Gastrocnemius medialis (tissue), 4 donors: ENCODE data around the gene CHRNE. TPM values are rescaled to one million over a fixed set of nuclear protein-coding genes. Genes with fewer than 3 reads are reported as not detected.
"Not testable (repeated sequence)": the region's sequence is repeated elsewhere in the genome, so short reads cannot be mapped to it uniquely, and the experiment has no call there.

ENCODE experiments used
- ATAC-seq, 2 donors: fragments of 150-250 bp; one replicate each; pipeline ENCODE4 v1.9.1; 2016
- DNase-seq, 2 donors: peaks; one replicate each; pipeline ENCODE4 v3.0.0-alpha.2; 2019
- H3K27ac ChIP-seq, 4 donors: fragments of 200-600 bp; sonication (generic); 1 replicate in 1 of 4; 2 replicates in 3 of 4; pipeline ENCODE4 v1.5.1; 2016 to 2018; ENCODE audit warnings: mild to moderate bottlenecking in 2 of 4, moderate library complexity in 1 of 4
- H3K27me3 ChIP-seq, 3 donors: fragments of 200-600 bp; sonication (generic) in 2 of 3; 1 replicate in 1 of 3; 2 replicates in 2 of 3; pipeline versions ENCODE4 v1.5.1 to v1.6.0; 2016 to 2019; ENCODE audit warnings: mild to moderate bottlenecking in 1 of 3, moderate library complexity in 1 of 3
- H3K36me3 ChIP-seq, 2 donors: fragments of 200-600 bp; sonication (generic) in 1 of 2; one replicate each; pipeline ENCODE4 v1.5.1; 2017 to 2018
- H3K4me1 ChIP-seq, 2 donors: fragments of 200-600 bp; sonication (generic) in 1 of 2; one replicate each; pipeline ENCODE4 v1.5.1; 2016 to 2017; ENCODE audit warnings: mild to moderate bottlenecking in 2 of 2
- H3K4me3 ChIP-seq, 4 donors: fragments of 200-600 bp; sonication (generic) in 3 of 4; 1 replicate in 1 of 4; 2 replicates in 3 of 4; pipeline ENCODE4 v1.5.1; 2016 to 2019; ENCODE audit warnings: mild to moderate bottlenecking in 2 of 4
- H3K9me3 ChIP-seq, 3 donors: fragments of 200-600 bp; sonication (generic) in 2 of 3; 1 replicate in 1 of 3; 2 replicates in 2 of 3; pipeline ENCODE4 v1.5.1; 2016 to 2019
- POLR2A ChIP-seq, 2 donors: fragments of 450-650 bp; IDR thresholded peaks; one replicate each; pipeline ENCODE4 v1.6.1; 2017; ENCODE audit warnings: antibody characterized with exemption in 2 of 2, mild to moderate bottlenecking in 2 of 2, moderate library complexity in 2 of 2
- in situ Hi-C, 4 donors: fragments of 200-750 bp; cut with MboI; loops; one replicate each; pipeline versions ENCODE4 v1.15.0 to v1.8.0; 2017; ENCODE audit warnings: low sequenced_read_pairs in 4 of 4
- intact Hi-C: fragments of 100-400 bp; cut with DNase I; formaldehyde crosslinking; loops from one replicate; pipeline ENCODE4 v1.15.1; 2023; ENCODE audit warnings: low total_unique reads
- total RNA-seq, 4 donors: library from RNA; depleted of rRNA; stranded (reverse); fragments of >200 nt; gene quantifications; one replicate each; pipeline versions ENCODE4 v1.1.0 to v1.2.3, GENCODE V29; 2016
- TF ChIP-seq, protein P1 (sequence below), 5 experiments: fragments of 450-650 bp in 3 of 5; fragments of 200-600 bp in 2 of 5; sonication (generic) in 2 of 5; IDR thresholded peaks in 4 of 5; conservative IDR thresholded peaks in 1 of 5; 1 replicate in 4 of 5; 2 replicates in 1 of 5; pipeline ENCODE4 v1.5.1; 2016 to 2019; ENCODE audit warnings: antibody characterized with exemption in 5 of 5, mild to moderate bottlenecking in 3 of 5, moderate library complexity in 3 of 5

Gene CHRNE
- total RNA-seq, 4 donors from 2014 or later = 0.33 to 1.9 (median 0.52) TPM; not detected in 1

DNA sequence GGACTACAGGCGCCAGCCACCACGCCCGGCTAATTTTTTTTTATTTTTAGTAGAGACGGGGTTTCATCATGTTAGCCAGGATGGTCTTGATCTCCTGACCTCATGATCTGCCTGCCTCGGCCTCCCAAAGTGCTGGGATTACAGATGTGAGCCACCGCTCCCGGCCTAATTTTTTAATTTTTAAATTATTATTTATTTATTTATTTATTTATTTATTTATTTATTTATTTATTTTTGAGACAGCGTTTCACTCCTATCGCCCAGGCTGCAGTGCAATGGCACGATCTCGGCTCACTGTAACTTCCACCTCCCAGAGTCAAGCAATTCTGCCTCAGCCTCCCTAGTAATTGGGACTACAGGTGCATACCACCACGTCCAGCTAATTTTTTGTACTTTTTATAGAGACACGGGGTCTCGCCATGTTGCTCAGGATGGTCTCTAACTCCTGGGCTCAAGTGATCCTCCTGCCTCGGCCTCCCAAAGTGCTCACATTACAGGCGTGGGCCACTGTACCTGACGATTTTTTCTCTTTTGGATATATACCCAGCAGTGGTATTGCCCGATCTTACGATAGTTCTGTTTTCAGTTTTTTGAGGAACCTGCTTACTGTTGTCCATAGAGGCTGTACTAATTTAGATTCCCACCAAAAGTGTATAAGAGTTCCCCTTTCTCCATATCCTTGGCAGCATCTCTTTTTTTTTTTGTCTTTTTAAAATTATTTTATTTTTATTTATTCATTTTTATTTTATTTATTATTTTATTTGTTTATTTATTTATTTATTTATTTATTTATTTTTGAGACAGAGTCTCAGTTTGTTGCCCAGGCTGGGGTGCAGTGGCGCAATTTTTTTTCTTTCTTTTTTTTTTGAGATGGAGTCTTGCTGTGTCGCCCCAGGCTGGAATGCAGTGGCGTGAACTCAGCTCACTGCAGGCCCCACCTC lies 33.6 kb downstream of the CHRNE start:
- ATAC-seq, in situ Hi-C loops, intact Hi-C loops, H3K36me3 ChIP-seq, H3K27me3 ChIP-seq, H3K4me3 ChIP-seq, H3K27ac ChIP-seq, H3K4me1 ChIP-seq, H3K9me3 ChIP-seq, DNase-seq: not testable (repeated sequence)

DNA sequence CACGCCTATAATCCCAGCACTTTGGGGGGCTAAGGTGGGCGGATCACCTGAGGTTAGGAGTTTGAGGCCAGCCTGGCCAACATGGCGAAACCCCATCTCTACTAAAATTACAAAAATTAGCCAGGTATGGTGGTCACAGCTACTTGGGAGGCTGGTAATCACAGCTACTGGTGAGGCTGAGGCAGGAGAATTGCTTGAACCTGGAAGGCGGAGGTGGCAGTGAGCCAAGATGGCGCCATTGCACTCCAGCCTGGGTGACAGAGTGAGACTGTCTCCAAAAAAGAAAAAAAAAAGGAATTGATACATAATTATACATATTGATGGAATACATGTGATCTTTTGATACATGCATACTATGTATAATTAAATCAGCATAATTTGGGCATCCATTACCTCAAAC lies 35.4 kb downstream of the CHRNE start:
- in situ Hi-C loops, DNase-seq, H3K4me3 ChIP-seq: not testable (repeated sequence)

DNA sequence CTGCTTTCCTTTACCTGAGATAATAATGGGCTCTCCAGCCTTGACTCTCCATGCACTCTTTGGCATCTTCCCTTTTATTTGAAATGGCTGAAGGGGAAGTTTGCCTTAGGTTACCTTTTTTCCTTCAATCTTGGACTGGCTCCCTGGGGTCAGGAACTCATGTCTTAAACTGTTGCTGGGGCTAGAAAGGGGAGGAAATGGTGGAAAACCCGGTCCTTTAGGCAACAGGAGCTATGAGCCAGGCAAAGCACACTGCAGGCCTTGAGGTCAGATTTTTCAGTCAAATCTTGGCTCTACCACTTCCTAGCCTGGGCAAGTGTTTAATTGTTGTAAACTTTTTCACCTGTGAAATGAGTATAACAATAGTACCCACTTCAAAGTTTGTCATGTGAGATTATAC lies 39.6 kb downstream of the CHRNE start:
- Histone ChIP-seq H3K9me3 (no peaks in the 10 kb centered on the region), H3K4me3 (no peak overlapping the region), H3K27ac (no peak overlapping the region), H3K36me3 (no peaks in the 10 kb centered on the region), H3K4me1 (peaks cover 9 to 11% of the 10 kb centered on the region in 2 donors), H3K27me3 (no peaks in the 10 kb centered on the region)
- in situ Hi-C loops = no loop called here
- intact Hi-C loops = no loop called here
- no peak for ATAC-seq
- TF ChIP-seq, protein P1, sequence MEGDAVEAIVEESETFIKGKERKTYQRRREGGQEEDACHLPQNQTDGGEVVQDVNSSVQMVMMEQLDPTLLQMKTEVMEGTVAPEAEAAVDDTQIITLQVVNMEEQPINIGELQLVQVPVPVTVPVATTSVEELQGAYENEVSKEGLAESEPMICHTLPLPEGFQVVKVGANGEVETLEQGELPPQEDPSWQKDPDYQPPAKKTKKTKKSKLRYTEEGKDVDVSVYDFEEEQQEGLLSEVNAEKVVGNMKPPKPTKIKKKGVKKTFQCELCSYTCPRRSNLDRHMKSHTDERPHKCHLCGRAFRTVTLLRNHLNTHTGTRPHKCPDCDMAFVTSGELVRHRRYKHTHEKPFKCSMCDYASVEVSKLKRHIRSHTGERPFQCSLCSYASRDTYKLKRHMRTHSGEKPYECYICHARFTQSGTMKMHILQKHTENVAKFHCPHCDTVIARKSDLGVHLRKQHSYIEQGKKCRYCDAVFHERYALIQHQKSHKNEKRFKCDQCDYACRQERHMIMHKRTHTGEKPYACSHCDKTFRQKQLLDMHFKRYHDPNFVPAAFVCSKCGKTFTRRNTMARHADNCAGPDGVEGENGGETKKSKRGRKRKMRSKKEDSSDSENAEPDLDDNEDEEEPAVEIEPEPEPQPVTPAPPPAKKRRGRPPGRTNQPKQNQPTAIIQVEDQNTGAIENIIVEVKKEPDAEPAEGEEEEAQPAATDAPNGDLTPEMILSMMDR (IDR thresholded peaks at IDR 0.05 in 4 of 5, conservative IDR thresholded peaks at IDR 0.05 in 1 of 5) = no peak
- TF ChIP-seq POLR2A (IDR thresholded peaks at IDR 0.05) = no peak
- no peak for DNase-seq

More for the DNA sequence above, 35.4 kb downstream of the CHRNE start:
- H3K27ac ChIP-seq, ATAC-seq, intact Hi-C loops, H3K27me3 ChIP-seq, H3K36me3 ChIP-seq, H3K4me1 ChIP-seq, H3K9me3 ChIP-seq: not testable (repeated sequence)

DNA sequence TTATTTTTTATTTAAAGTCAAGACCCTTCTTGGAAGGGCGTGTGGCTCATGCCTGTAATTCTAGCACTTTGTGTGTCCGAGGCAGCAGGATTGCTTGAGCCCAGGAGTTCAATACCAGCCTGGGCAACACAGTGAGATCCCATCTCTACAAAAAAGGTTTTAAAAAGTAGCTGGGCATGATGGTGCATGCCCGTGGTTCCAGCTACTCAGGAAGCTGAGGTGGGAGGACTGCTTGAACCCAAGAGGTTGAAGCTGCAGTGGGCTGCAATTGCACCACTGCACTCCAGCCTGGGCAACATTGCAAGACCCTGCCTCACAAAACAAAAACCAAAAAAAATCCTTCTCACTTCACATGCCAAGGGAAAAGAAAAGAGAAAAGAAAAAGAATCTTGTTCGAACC lies 40.2 kb downstream of the CHRNE start:
- intact Hi-C loops = no loop called here
- Histone ChIP-seq H3K27me3 (no peaks in the 10 kb centered on the region), H3K27ac (no peak overlapping the region), H3K9me3 (no peaks in the 10 kb centered on the region), H3K4me3 (no peak overlapping the region), H3K4me1 (peaks cover 13 to 15% of the 10 kb centered on the region in 2 donors), H3K36me3 (no peaks in the 10 kb centered on the region)
- ATAC-seq (no peak), DNase-seq (no peak)
- in situ Hi-C loops = no loop called here
- TF ChIP-seq, protein P1 (IDR thresholded peaks at IDR 0.05 in 4 of 5, conservative IDR thresholded peaks at IDR 0.05 in 1 of 5) = no peak
- no peak for TF ChIP-seq POLR2A (IDR thresholded peaks at IDR 0.05)

- TF ChIP-seq, protein P1 (IDR thresholded peaks at IDR 0.05 in 4 of 5, conservative IDR thresholded peaks at IDR 0.05 in 1 of 5) = no peak
- no peak for TF ChIP-seq POLR2A (IDR thresholded peaks at IDR 0.05)
- no peak overlapping the region for H3K4me3 ChIP-seq
- no peaks in the 10 kb centered on the region for H3K9me3 ChIP-seq
- no peaks in the 10 kb centered on the region for H3K36me3 ChIP-seq
- in situ Hi-C loops = no loop called here
- intact Hi-C loops = no loop called here
- H3K27ac ChIP-seq = peak overlapping the region in 1 of 4 donors; percentile 4
- no peaks in the 10 kb centered on the region for H3K27me3 ChIP-seq
- H3K4me1 ChIP-seq = peaks cover 18 to 25% of the 10 kb centered on the region in 2 donors
- DNase-seq = no peak
- no peak for ATAC-seq
Observed at GRCh38 chr17:4861052-4861451, 41.8 kb downstream of the CHRNE start.
